ENCODE data around the gene CTTNBP2.

The CTTNBP2 gene

GRCh38 chr7:117790251-117790650, 83.0 kb downstream of the CTTNBP2 start:
- no peak for DNase-seq (ENCODE audit: low read depth in 2 of 2)

- no peak for DNase-seq (ENCODE audit: low read depth in 2 of 2)
Observed at GRCh38 chr7:117785431-117785830, 87.8 kb downstream of the CTTNBP2 start.

GRCh38 chr7:117784315-117784714, 88.9 kb downstream of the CTTNBP2 start:
- no peak for DNase-seq (ENCODE audit: low read depth in 2 of 2)

- no peak for DNase-seq (ENCODE audit: low read depth in 2 of 2)
Observed at GRCh38 chr7:117782761-117783160, 90.5 kb downstream of the CTTNBP2 start.

- no peak for DNase-seq (ENCODE audit: low read depth in 2 of 2)
Observed at GRCh38 chr7:117781707-117782106, 91.5 kb downstream of the CTTNBP2 start.

- no peak for DNase-seq (ENCODE audit: low read depth in 2 of 2)
Observed at GRCh38 chr7:117780832-117781231, 92.4 kb downstream of the CTTNBP2 start.

- no peak for DNase-seq (ENCODE audit: low read depth in 2 of 2)
Observed at GRCh38 chr7:117777335-117778142, 95.7 kb downstream of the CTTNBP2 start.

GRCh38 chr7:117776224-117776623, 97.0 kb downstream of the CTTNBP2 start:
- DNase-seq (ENCODE audit: low read depth in 2 of 2) = no peak

- no peak for DNase-seq (ENCODE audit: low read depth in 2 of 2)
Observed at GRCh38 chr7:117775801-117776200, 97.4 kb downstream of the CTTNBP2 start.

GRCh38 chr7:117774943-117775342, 98.3 kb downstream of the CTTNBP2 start:
- DNase-seq (ENCODE audit: low read depth in 2 of 2) = no peak

- no peak for DNase-seq (ENCODE audit: low read depth in 2 of 2)
Observed at GRCh38 chr7:117772421-117772820, 100.8 kb downstream of the CTTNBP2 start.

- DNase-seq (ENCODE audit: low read depth in 2 of 2) = no peak
Observed at GRCh38 chr7:117771756-117772155, 101.5 kb downstream of the CTTNBP2 start.

- DNase-seq (ENCODE audit: low read depth in 2 of 2) = no peak
Observed at GRCh38 chr7:117769085-117769484, 104.2 kb downstream of the CTTNBP2 start.

GRCh38 chr7:117767951-117768350, 105.3 kb downstream of the CTTNBP2 start:
- no peak for DNase-seq (ENCODE audit: low read depth in 2 of 2)

- DNase-seq (ENCODE audit: low read depth in 2 of 2) = no peak
Observed at GRCh38 chr7:117766913-117767312, 106.3 kb downstream of the CTTNBP2 start.

GRCh38 chr7:117764031-117764430, 109.2 kb downstream of the CTTNBP2 start:
- DNase-seq (ENCODE audit: low read depth in 2 of 2) = no peak

GRCh38 chr7:117762055-117762454, 111.2 kb downstream of the CTTNBP2 start:
- DNase-seq (ENCODE audit: low read depth in 2 of 2) = no peak

GRCh38 chr7:117759950-117760640, 113.1 kb downstream of the CTTNBP2 start:
- no peak for DNase-seq (ENCODE audit: low read depth in 2 of 2)

- DNase-seq (ENCODE audit: low read depth in 2 of 2) = no peak
Observed at GRCh38 chr7:117757440-117757839, 115.8 kb downstream of the CTTNBP2 start.

- DNase-seq (ENCODE audit: low read depth in 2 of 2) = no peak
Observed at GRCh38 chr7:117756586-117757085, 116.6 kb downstream of the CTTNBP2 start.

GRCh38 chr7:117755136-117755535, 118.1 kb downstream of the CTTNBP2 start:
- DNase-seq (ENCODE audit: low read depth in 2 of 2) = no peak

- DNase-seq (ENCODE audit: low read depth in 2 of 2) = no peak
Observed at GRCh38 chr7:117751775-117752174, 121.5 kb downstream of the CTTNBP2 start.
